ENCODE results near the gene ZSWIM5.

ZSWIM5 gene

DNA sequence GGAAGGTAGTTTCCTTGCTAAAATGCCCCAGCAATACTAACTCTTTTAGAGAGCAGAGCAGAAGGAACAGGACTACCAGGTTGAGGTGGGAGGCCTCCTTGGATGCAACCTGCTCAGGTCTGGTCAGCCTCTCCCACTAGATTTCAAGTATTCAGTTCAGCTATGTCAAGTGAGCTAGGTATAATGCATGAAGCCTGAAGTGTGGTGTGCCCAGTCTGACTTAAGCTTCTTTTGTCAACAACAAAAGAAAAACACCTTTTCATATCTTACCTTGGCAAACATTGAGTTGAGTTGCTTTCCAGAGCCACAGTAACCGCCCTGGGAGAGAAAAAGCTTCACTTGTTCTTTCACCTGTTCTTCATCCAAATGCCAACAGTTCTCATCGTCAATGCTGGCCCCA lies 146.6 kb downstream of the ZSWIM5 start:
- DNase-seq (ENCODE audit: low read depth): no peak
- TF ChIP-seq, protein P1, sequence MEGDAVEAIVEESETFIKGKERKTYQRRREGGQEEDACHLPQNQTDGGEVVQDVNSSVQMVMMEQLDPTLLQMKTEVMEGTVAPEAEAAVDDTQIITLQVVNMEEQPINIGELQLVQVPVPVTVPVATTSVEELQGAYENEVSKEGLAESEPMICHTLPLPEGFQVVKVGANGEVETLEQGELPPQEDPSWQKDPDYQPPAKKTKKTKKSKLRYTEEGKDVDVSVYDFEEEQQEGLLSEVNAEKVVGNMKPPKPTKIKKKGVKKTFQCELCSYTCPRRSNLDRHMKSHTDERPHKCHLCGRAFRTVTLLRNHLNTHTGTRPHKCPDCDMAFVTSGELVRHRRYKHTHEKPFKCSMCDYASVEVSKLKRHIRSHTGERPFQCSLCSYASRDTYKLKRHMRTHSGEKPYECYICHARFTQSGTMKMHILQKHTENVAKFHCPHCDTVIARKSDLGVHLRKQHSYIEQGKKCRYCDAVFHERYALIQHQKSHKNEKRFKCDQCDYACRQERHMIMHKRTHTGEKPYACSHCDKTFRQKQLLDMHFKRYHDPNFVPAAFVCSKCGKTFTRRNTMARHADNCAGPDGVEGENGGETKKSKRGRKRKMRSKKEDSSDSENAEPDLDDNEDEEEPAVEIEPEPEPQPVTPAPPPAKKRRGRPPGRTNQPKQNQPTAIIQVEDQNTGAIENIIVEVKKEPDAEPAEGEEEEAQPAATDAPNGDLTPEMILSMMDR (conservative IDR thresholded peaks at IDR 0.05; ENCODE audit: control insufficient read depth, insufficient read depth, low read depth, low read length): no peak
- no peak overlapping the region for H3K4me3 ChIP-seq (ENCODE audit: control insufficient read depth, low read depth, low read length)

GRCh38 chr1:45057542-45057941 lies 148.9 kb downstream of the ZSWIM5 start:
- TF ChIP-seq, protein P1 (conservative IDR thresholded peaks at IDR 0.05; ENCODE audit: control insufficient read depth, insufficient read depth, low read depth, low read length): no peak
- no peak overlapping the region for H3K4me3 ChIP-seq (ENCODE audit: control insufficient read depth, low read depth, low read length)
- DNase-seq (ENCODE audit: low read depth): no peak

GRCh38 chr1:45051005-45051772 lies 155.2 kb downstream of the ZSWIM5 start:
- no peak for DNase-seq (ENCODE audit: low read depth)
- TF ChIP-seq, protein P1 (conservative IDR thresholded peaks at IDR 0.05; ENCODE audit: control insufficient read depth, insufficient read depth, low read depth, low read length): no peak

DNA sequence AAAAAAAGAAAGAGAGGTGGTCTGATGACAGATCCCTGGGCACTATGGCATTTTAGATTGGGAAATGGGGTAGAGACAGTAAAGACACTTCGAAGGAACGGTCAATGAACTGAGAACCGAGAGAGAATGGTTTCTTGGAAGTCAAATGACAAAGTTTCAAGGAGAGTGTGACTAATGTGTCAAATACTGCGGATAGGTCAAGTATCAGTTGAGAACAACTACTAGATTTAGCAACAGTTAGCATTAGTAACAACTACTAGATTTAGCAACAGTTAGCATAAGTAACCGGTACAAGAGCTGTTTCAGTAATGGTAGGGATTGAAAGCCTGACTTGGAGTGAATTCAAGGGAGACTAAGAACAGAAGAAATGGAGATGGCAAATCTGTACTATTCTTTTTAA lies 159.4 kb downstream of the ZSWIM5 start:
- no peak overlapping the region for H3K4me3 ChIP-seq (ENCODE audit: control insufficient read depth, low read depth, low read length)
- TF ChIP-seq, protein P1 (conservative IDR thresholded peaks at IDR 0.05; ENCODE audit: control insufficient read depth, insufficient read depth, low read depth, low read length): no peak
- no peak for DNase-seq (ENCODE audit: low read depth)

More at GRCh38 chr1:45051005-45051772, 155.2 kb downstream of the ZSWIM5 start:
- H3K4me3 ChIP-seq (ENCODE audit: control insufficient read depth, low read depth, low read length): no peak overlapping the region

GRCh38 chr1:45044916-45045315 lies 161.5 kb downstream of the ZSWIM5 start:
- no peak overlapping the region for H3K4me3 ChIP-seq (ENCODE audit: control insufficient read depth, low read depth, low read length)
- TF ChIP-seq, protein P1 (conservative IDR thresholded peaks at IDR 0.05; ENCODE audit: control insufficient read depth, insufficient read depth, low read depth, low read length): no peak
- DNase-seq (ENCODE audit: low read depth): no peak

- TF ChIP-seq, protein P1 (conservative IDR thresholded peaks at IDR 0.05; ENCODE audit: control insufficient read depth, insufficient read depth, low read depth, low read length): no peak
- H3K4me3 ChIP-seq (ENCODE audit: control insufficient read depth, low read depth, low read length): no peak overlapping the region
- no peak for DNase-seq (ENCODE audit: low read depth)
Measured at GRCh38 chr1:45043094-45043493, 163.3 kb downstream of the ZSWIM5 start.

Measured in fibroblast of mammary gland (primary cell).